Activated CD4-positive, alpha-beta T cell treated with anti-CD3 and anti-CD28 coated beads, Interleukin-2, amount 50 U/mL, for 4 hours (primary cell): ENCODE results near the gene MTG2.

Experiments used
- DNase-seq, 2 experiments: peaks; one replicate each; pipeline ENCODE4 v3.0.0-alpha.2; 2020

MTG2 gene

GRCh38 chr20:62208061-62208794 is 25.4 kb downstream of the MTG2 start:
- no peak for DNase-seq

- DNase-seq, result no peak
Observed at GRCh38 chr20:62208795-62209755, 26.2 kb downstream of the MTG2 start.

GRCh38 chr20:62209850-62210495 is 27.1 kb downstream of the MTG2 start:
- DNase-seq, result no peak

- DNase-seq, result no peak
Observed at GRCh38 chr20:62210496-62210855, 27.6 kb downstream of the MTG2 start.

- no peak for DNase-seq
Observed at GRCh38 chr20:62211216-62211615, 28.4 kb downstream of the MTG2 start.

GRCh38 chr20:62211769-62212288 is 29.0 kb downstream of the MTG2 start:
- no peak for DNase-seq

GRCh38 chr20:62212299-62212698 is 29.5 kb downstream of the MTG2 start:
- DNase-seq, result no peak

GRCh38 chr20:62214067-62214466 is 31.2 kb downstream of the MTG2 start:
- DNase-seq, result no peak

- DNase-seq, result no peak
Observed at GRCh38 chr20:62215020-62215990, 32.5 kb downstream of the MTG2 start.

- DNase-seq, result no peak
Observed at GRCh38 chr20:62215991-62216635, 33.3 kb downstream of the MTG2 start.

GRCh38 chr20:62216636-62217566 is 34.1 kb downstream of the MTG2 start:
- no peak for DNase-seq

GRCh38 chr20:62217913-62218773 is 35.3 kb downstream of the MTG2 start:
- no peak for DNase-seq

- no peak for DNase-seq
Observed at GRCh38 chr20:62219101-62219991, 36.5 kb downstream of the MTG2 start.

- peak in 1 of 2 experiments; percentile 13 for DNase-seq
Observed at GRCh38 chr20:62219992-62220665, 37.3 kb downstream of the MTG2 start, which contains the start of gene HRH3. Gene HRH3, minus strand, starts transcription at chr20:62220278. Its CDS starts 308 bp downstream, at chr20:62219970.

GRCh38 chr20:62220666-62221568 is 38.1 kb downstream of the MTG2 start:
- no peak for DNase-seq

- no peak for DNase-seq
Observed at GRCh38 chr20:62222266-62222850, 39.5 kb downstream of the MTG2 start.
